A549 (cell line): ENCODE data around the gene GMDS. TPM values are rescaled to one million over a fixed set of nuclear protein-coding genes. Genes with fewer than 3 reads are reported as not detected.

Source experiments
- ATAC-seq, 2 experiments: fragments of 200-7000 bp in 1 of 2; fragments of >200 bp in 1 of 2; cut with Nextera tagmentation in 1 of 2; cut with Tn5 transposase in 1 of 2; 3 replicates each; pipeline versions ENCODE4 v1.8.0 to v1.9.1; 2018 to 2020; ENCODE audit warnings: mild to moderate bottlenecking in 1 of 2, moderate library complexity in 1 of 2
- CTCF ChIA-PET: fragments of 300-600 bp; sonication (Branson Sonifier 250); formaldehyde crosslinking; extraction: SDS; loops from one replicate; lab custom pipeline; 2021; ENCODE audit warnings: antibody characterized with exemption, inconsistent platforms; lab: Yijun Ruan, JAX
- POLR2A ChIA-PET: fragments of 350-600 bp; formaldehyde crosslinking; extraction: SDS; loops from one replicate; lab custom pipeline; 2021; ENCODE audit warnings: antibody characterized with exemption, inconsistent platforms; lab: Yijun Ruan, JAX
- DNase-seq, 2 experiments: peaks; one replicate each; pipeline versions ENCODE4 v3.0.0 to v3.0.0-alpha.2; 2011 to 2016; ENCODE audit warnings: low read depth in 1 of 2, low spot score in 1 of 2
- FAIRE-seq: peaks from 2 replicates; lab custom pipeline; 2011; peaks lifted over from hg19 to GRCh38; lab: Jason Lieb, UNC
- H3K27ac ChIP-seq, 2 experiments: fragments of >200 bp; sonication (Bioruptor Twin); formaldehyde crosslinking; 3 replicates each; pipeline ENCODE4 v1.5.1; 2016 to 2017
- H3K4me1 ChIP-seq: fragments of >200 bp; sonication (Bioruptor Twin); formaldehyde crosslinking; 3 replicates; pipeline ENCODE4 v1.6.1; 2016
- H3K4me2 ChIP-seq: fragments of >200 bp; sonication (Bioruptor Twin); formaldehyde crosslinking; 3 replicates; pipeline ENCODE4 v1.6.1; 2016
- H3K4me3 ChIP-seq: fragments of >200 bp; sonication (Bioruptor Twin); formaldehyde crosslinking; 3 replicates; pipeline ENCODE4 v1.5.1; 2016
- H3K9me3 ChIP-seq: fragments of >200 bp; sonication (Bioruptor Twin); formaldehyde crosslinking; 3 replicates; pipeline ENCODE4 v1.6.1; 2016
- ATOH8 ChIP-seq: fragments of 250-450 bp; sonication (Bioruptor Pico); IDR thresholded peaks from 2 replicates; pipeline ENCODE4 v1.5.0; 2020; ENCODE audit warnings: low read depth, mild to moderate bottlenecking, moderate library complexity
- CBX8 ChIP-seq: fragments of 200-600 bp; sonication (generic); IDR thresholded peaks from 2 replicates; pipeline ENCODE4 v1.6.1; 2016
- CEBPB ChIP-seq, 2 experiments: fragments of >200 bp in 1 of 2; sonication (Bioruptor Twin) in 1 of 2; formaldehyde crosslinking in 1 of 2; IDR thresholded peaks; 2 replicates each; pipeline ENCODE4 v1.6.1; 2012 to 2016
- CHD2 ChIP-seq: fragments of 150-350 bp; IDR thresholded peaks from 2 replicates; pipeline ENCODE4 v1.6.1; 2014; ENCODE audit warnings: low read length; ENCODE audit not compliant: partially characterized antibody
- CHD4 ChIP-seq: fragments of 200-600 bp; sonication (generic); IDR thresholded peaks from 2 replicates; pipeline ENCODE4 v1.6.1; 2016; ENCODE audit warnings: antibody characterized with exemption, mild to moderate bottlenecking, borderline replicate concordance
- EHF ChIP-seq: fragments of 250-450 bp; sonication (Bioruptor Pico); IDR thresholded peaks from 2 replicates; pipeline ENCODE4 v1.5.0; 2020; ENCODE audit warnings: mild to moderate bottlenecking
- ELK1 ChIP-seq: fragments of 150-350 bp; IDR thresholded peaks from 2 replicates; pipeline ENCODE4 v1.6.1; 2014; ENCODE audit warnings: low read depth, mild to moderate bottlenecking, low read length
- FOSB ChIP-seq: fragments of 250-450 bp; sonication (Bioruptor Pico); IDR thresholded peaks from 2 replicates; pipeline ENCODE4 v1.5.0; 2020; ENCODE audit warnings: mild to moderate bottlenecking, moderate library complexity
- FOSL2 ChIP-seq, 2 experiments: fragments of 450-650 bp in 1 of 2; fragments of >200 bp in 1 of 2; sonication (Bioruptor Twin) in 1 of 2; formaldehyde crosslinking; IDR thresholded peaks; 2 replicates each; pipeline versions ENCODE4 v1.5.0 to v1.6.1; 2016 to 2020; ENCODE audit warnings: mild to moderate bottlenecking in 1 of 2, moderate library complexity in 1 of 2
- FOXS1 ChIP-seq: fragments of 250-450 bp; sonication (Bioruptor Pico); IDR thresholded peaks from 2 replicates; pipeline ENCODE4 v1.5.0; 2020; ENCODE audit warnings: mild to moderate bottlenecking, moderate library complexity
- GATA3 ChIP-seq: IDR thresholded peaks from 2 replicates; pipeline ENCODE4 v1.6.1; 2012; ENCODE audit warnings: borderline replicate concordance
- HDAC2 ChIP-seq: fragments of 200-600 bp; sonication (generic); IDR thresholded peaks from 2 replicates; pipeline ENCODE4 v1.6.1; 2016
- HEYL ChIP-seq: fragments of 250-450 bp; sonication (Bioruptor Pico); IDR thresholded peaks from 2 replicates; pipeline ENCODE4 v1.8.0; 2021; ENCODE audit warnings: mild to moderate bottlenecking, moderate library complexity
- HOXB5 ChIP-seq: fragments of 250-450 bp; sonication (Bioruptor Pico); IDR thresholded peaks from 2 replicates; pipeline ENCODE4 v1.5.0; 2020; ENCODE audit warnings: mild to moderate bottlenecking, moderate library complexity
- JUNB ChIP-seq: fragments of >200 bp; sonication (Bioruptor Twin); formaldehyde crosslinking; IDR thresholded peaks from 2 replicates; pipeline ENCODE4 v1.6.1; 2016
- KDM1A ChIP-seq: fragments of 200-600 bp; sonication (generic); IDR thresholded peaks from 2 replicates; pipeline ENCODE4 v1.6.1; 2016; ENCODE audit warnings: low read depth, mild to moderate bottlenecking
- PBX3 ChIP-seq: IDR thresholded peaks from 2 replicates; pipeline ENCODE4 v1.6.1; 2012
- RARB ChIP-seq: fragments of 250-450 bp; sonication (Bioruptor Pico); IDR thresholded peaks from 2 replicates; pipeline ENCODE4 v1.8.0; 2021; ENCODE audit warnings: mild to moderate bottlenecking, moderate library complexity
- RCOR1 ChIP-seq: fragments of 150-350 bp; IDR thresholded peaks from 2 replicates; pipeline ENCODE4 v1.6.1; 2014; ENCODE audit warnings: antibody characterized with exemption, low read length, low read depth
- RFX5 ChIP-seq: fragments of 450-650 bp; IDR thresholded peaks from 2 replicates; pipeline ENCODE4 v1.7.1; 2014; ENCODE audit warnings: antibody characterized with exemption, mild to moderate bottlenecking, moderate library complexity
- SMC3 ChIP-seq: fragments of >200 bp; sonication (Bioruptor Twin); formaldehyde crosslinking; IDR thresholded peaks from 3 replicates; pipeline ENCODE4 v1.6.1; 2018; ENCODE audit warnings: inconsistent platforms
- TP53 ChIP-seq: fragments of 250-450 bp; sonication (Bioruptor Pico); IDR thresholded peaks from 2 replicates; pipeline ENCODE4 v1.5.0; 2021; ENCODE audit warnings: mild to moderate bottlenecking, moderate library complexity
- USF2 ChIP-seq: fragments of 450-650 bp; IDR thresholded peaks from 2 replicates; pipeline ENCODE4 v1.6.1; 2014; ENCODE audit warnings: antibody characterized with exemption
- ZNF302 ChIP-seq: fragments of 250-450 bp; sonication (Bioruptor Pico); IDR thresholded peaks from 2 replicates; pipeline ENCODE4 v1.9.0; 2021; ENCODE audit warnings: inconsistent platforms, mild to moderate bottlenecking, moderate library complexity
- ZSCAN20 ChIP-seq: fragments of 250-450 bp; sonication (Bioruptor Pico); IDR thresholded peaks from 2 replicates; pipeline ENCODE4 v1.8.0; 2022; ENCODE audit warnings: mild to moderate bottlenecking, moderate library complexity
- WGBS: methylation state at CpG from one replicate; pipeline ENCODE4 v1.1.6; 2017; ENCODE audit errors: missing lambda C conversion rate; 5-methylcytosine and 5-hydroxymethylcytosine counted together
- polyA plus RNA-seq, 4 experiments: library from polyadenylated mRNA; depleted of rRNA in 3 of 4; stranded (reverse); fragments of >200 nt; fragmentation: RNase III in 1 of 4; extraction: RNeasy Plus Mini Kit Qiagen cat#74134 plus additional on column Dnase treatment in 1 of 4; gene quantifications; 2 replicates in 3 of 4; 3 replicates in 1 of 4; pipeline ENCODE4 v1.2.3, GENCODE V29; 2011 to 2017
- TF ChIP-seq, protein P1 (sequence below): fragments of 200-600 bp; sonication (generic); IDR thresholded peaks from 2 replicates; pipeline ENCODE4 v1.6.1; 2016; ENCODE audit warnings: antibody characterized with exemption, mild to moderate bottlenecking, moderate library complexity

GMDS gene
- polyA plus RNA-seq, 2 of the 4 experiments (the other 2 are of a cell fraction): 9.9 to 12.4 TPM

DNA sequence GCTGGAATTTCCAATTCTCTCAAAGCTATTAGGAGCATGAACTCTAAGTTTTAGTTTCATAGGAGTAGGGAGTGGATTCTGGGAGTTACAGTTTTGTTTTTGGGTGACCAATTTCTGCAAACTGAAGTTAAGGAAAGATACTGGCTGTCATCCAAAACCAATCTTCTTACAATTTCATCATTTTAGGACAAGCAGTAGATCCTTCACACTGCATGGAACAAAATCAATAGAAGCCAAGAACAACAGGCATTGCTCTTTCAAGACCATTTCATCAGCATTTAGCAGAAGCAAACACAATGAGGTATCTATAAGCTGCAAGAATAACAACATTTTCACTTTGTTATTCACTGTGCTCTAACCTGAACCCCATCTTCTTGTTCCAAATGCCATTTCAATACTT, 173.0 kb downstream of the GMDS start:
- CTCF ChIA-PET: no interaction called here
- H3K4me2 ChIP-seq: no peak overlapping the region
- TF ChIP-seq CHD2 (no peak), RARB (no peak), HDAC2 (no peak), KDM1A (no peak), ELK1 (no peak), CHD4 (no peak), FOSL2 (IDR thresholded peaks at IDR 0.05) (no peak), FOSL2 (CRISPR knock-in tag; IDR thresholded peaks at IDR 0.05) (no peak), TP53 (no peak), JUNB (no peak)
- TF ChIP-seq, all 56 proteins: peak for 0
- Histone ChIP-seq H3K9me3 (no peaks in the 10 kb centered on the region), H3K4me1 (no peaks in the 10 kb centered on the region), H3K4me3 (no peak overlapping the region), H3K27ac (no peak overlapping the region)
- FAIRE-seq: no peak
- DNase-seq: no peak
- POLR2A ChIA-PET: no interaction called here
- ATAC-seq: no peak

DNA sequence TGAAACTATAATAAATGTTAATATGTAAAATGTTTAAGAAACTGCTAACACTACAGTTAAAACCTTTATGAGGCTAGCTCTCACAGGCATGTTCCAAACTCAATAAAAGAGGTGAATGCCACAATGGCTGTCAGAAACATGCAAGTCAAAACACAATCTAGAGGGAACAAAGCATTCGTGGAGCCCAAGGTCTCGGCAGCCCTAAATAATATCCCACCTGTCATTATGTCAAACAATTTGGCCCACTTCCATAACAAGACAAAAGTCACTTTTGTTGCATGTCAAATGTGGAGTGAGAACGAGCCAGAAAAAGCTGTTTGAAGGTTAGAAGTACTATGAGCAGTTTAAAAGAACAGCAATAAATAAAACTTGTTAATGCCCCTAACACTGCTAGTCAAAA, 181.9 kb downstream of the GMDS start:
- ChIA-PET CTCF (no interaction called here), POLR2A (no interaction called here)
- H3K9me3 ChIP-seq: no peaks in the 10 kb centered on the region
- 68% methylated on average over 3 of the region's 3 CpGs for WGBS
- H3K4me2 ChIP-seq: no peak overlapping the region
- H3K4me3 ChIP-seq: no peak overlapping the region
- DNase-seq (no peak), ATAC-seq (no peak), FAIRE-seq (no peak)
- TF ChIP-seq PBX3: no peak
- no peak for TF ChIP-seq HEYL
- no peak for TF ChIP-seq SMC3
- no peak for TF ChIP-seq EHF (CRISPR knock-in tag)
- no peak for TF ChIP-seq CBX8
- TF ChIP-seq, protein P1, sequence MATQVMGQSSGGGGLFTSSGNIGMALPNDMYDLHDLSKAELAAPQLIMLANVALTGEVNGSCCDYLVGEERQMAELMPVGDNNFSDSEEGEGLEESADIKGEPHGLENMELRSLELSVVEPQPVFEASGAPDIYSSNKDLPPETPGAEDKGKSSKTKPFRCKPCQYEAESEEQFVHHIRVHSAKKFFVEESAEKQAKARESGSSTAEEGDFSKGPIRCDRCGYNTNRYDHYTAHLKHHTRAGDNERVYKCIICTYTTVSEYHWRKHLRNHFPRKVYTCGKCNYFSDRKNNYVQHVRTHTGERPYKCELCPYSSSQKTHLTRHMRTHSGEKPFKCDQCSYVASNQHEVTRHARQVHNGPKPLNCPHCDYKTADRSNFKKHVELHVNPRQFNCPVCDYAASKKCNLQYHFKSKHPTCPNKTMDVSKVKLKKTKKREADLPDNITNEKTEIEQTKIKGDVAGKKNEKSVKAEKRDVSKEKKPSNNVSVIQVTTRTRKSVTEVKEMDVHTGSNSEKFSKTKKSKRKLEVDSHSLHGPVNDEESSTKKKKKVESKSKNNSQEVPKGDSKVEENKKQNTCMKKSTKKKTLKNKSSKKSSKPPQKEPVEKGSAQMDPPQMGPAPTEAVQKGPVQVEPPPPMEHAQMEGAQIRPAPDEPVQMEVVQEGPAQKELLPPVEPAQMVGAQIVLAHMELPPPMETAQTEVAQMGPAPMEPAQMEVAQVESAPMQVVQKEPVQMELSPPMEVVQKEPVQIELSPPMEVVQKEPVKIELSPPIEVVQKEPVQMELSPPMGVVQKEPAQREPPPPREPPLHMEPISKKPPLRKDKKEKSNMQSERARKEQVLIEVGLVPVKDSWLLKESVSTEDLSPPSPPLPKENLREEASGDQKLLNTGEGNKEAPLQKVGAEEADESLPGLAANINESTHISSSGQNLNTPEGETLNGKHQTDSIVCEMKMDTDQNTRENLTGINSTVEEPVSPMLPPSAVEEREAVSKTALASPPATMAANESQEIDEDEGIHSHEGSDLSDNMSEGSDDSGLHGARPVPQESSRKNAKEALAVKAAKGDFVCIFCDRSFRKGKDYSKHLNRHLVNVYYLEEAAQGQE: no peak
- no peak for TF ChIP-seq GATA3
- no peak for TF ChIP-seq ZNF302 (CRISPR knock-in tag)
- no peak for TF ChIP-seq ATOH8
- TF ChIP-seq CEBPB (IDR thresholded peaks at IDR 0.05): no peak
- no peak for TF ChIP-seq RFX5
- TF ChIP-seq FOSB (CRISPR knock-in tag): no peak
- TF ChIP-seq HOXB5: no peak
- TF ChIP-seq FOXS1 (CRISPR knock-in tag): no peak
- TF ChIP-seq RCOR1: no peak
- no peak for TF ChIP-seq ZSCAN20 (CRISPR knock-in tag)
- no peak for TF ChIP-seq ELK1
- no peak for TF ChIP-seq USF2
- no peaks in the 10 kb centered on the region for H3K4me1 ChIP-seq
- no peak overlapping the region for H3K27ac ChIP-seq
